SK-N-SH (cell line): ENCODE measurements around the gene ZEB1. TPM values are rescaled to one million over a fixed set of nuclear protein-coding genes. Genes with fewer than 3 reads are reported as not detected.

Experiments
- CTCF ChIA-PET: fragments of 300-600, 350-600 bp; formaldehyde crosslinking; extraction: SDS; loops from one replicate; lab custom pipeline; 2021; lab: Yijun Ruan, JAX
- POLR2A ChIA-PET: fragments of 350-600 bp; sonication (Branson Sonifier 250); formaldehyde crosslinking; extraction: SDS; loops from one replicate; lab custom pipeline; 2020; ENCODE audit warnings: antibody characterized with exemption, inconsistent platforms; lab: Yijun Ruan, JAX
- DNase-seq: peaks from one replicate; pipeline ENCODE4 v3.0.0; 2012
- H2AFZ ChIP-seq: fragments of 200-600 bp; sonication (generic); 2 replicates; pipeline ENCODE4 v1.8.1; 2016; ENCODE audit warnings: antibody characterized with exemption, mild to moderate bottlenecking, low read depth
- H3F3A ChIP-seq: fragments of 200-600 bp; sonication (generic); replicated peaks from 2 replicates; pipeline ENCODE3; 2016; ENCODE audit warnings: antibody characterized with exemption, mild to moderate bottlenecking; ENCODE audit not compliant: insufficient read depth
- H3K27ac ChIP-seq, 2 experiments: fragments of 200-500 bp in 1 of 2; fragments of 200-600 bp in 1 of 2; sonication (Bioruptor generic) in 1 of 2; sonication (generic), shearing (Covaris generic) in 1 of 2; 2 replicates each; pipeline versions ENCODE4 v1.5.1 to v1.6.1; 2014 to 2016; ENCODE audit warnings: low read depth in 2 of 2, inconsistent platforms in 1 of 2, low read length in 1 of 2, mild to moderate bottlenecking in 1 of 2, mixed read lengths in 1 of 2
- H3K27me3 ChIP-seq: fragments of 200-600 bp; sonication (generic), shearing (Covaris generic); 2 replicates; pipeline ENCODE4 v1.6.1; 2016; ENCODE audit warnings: mixed run types; ENCODE audit not compliant: insufficient read depth
- H3K36me3 ChIP-seq, 2 experiments: fragments of 200-500 bp in 1 of 2; fragments of 200-600 bp in 1 of 2; sonication (Bioruptor generic) in 1 of 2; sonication (generic) in 1 of 2; replicated peaks in 1 of 2; 2 replicates each; pipeline versions ENCODE3 to v1.5.1; 2014 to 2016; ENCODE audit warnings: low read length in 1 of 2, mild to moderate bottlenecking in 1 of 2; ENCODE audit not compliant: insufficient read depth in 2 of 2, control insufficient read depth in 1 of 2
- H3K4me1 ChIP-seq, 2 experiments: fragments of 200-500 bp in 1 of 2; fragments of 200-600 bp in 1 of 2; sonication (Bioruptor generic) in 1 of 2; sonication (generic), shearing (Covaris generic) in 1 of 2; 2 replicates each; pipeline versions ENCODE4 v1.5.1 to v1.6.1; 2014 to 2016; ENCODE audit warnings: low read depth in 1 of 2, low read length in 1 of 2, mixed run types in 1 of 2; ENCODE audit not compliant: insufficient read depth in 2 of 2, control insufficient read depth in 1 of 2
- H3K4me2 ChIP-seq: fragments of 200-600 bp; sonication (generic), shearing (Covaris generic); 2 replicates; pipeline ENCODE4 v1.6.1; 2017; ENCODE audit warnings: mixed run types
- H3K4me3 ChIP-seq, 2 experiments: fragments of 200-500 bp in 1 of 2; fragments of 200-600 bp in 1 of 2; sonication (Bioruptor generic) in 1 of 2; sonication (generic), shearing (Covaris generic) in 1 of 2; 2 replicates each; pipeline versions ENCODE4 v1.5.1 to v1.8.1; 2014 to 2016; ENCODE audit warnings: low read depth in 2 of 2, inconsistent platforms in 1 of 2, low read length in 1 of 2, mild to moderate bottlenecking in 1 of 2, mixed read lengths in 1 of 2, moderate library complexity in 1 of 2
- H3K79me2 ChIP-seq: fragments of 200-600 bp; sonication (generic); 2 replicates; pipeline ENCODE4 v1.8.1; 2017; ENCODE audit warnings: mild to moderate bottlenecking; ENCODE audit not compliant: insufficient read depth
- H3K9ac ChIP-seq: fragments of 200-600 bp; sonication (generic); 2 replicates; pipeline ENCODE4 v1.6.1; 2017; ENCODE audit warnings: mixed run types
- H3K9me2 ChIP-seq: fragments of 200-600 bp; sonication (generic); 2 replicates; pipeline ENCODE4 v1.6.1; 2017; ENCODE audit warnings: mixed run types
- H3K9me3 ChIP-seq: fragments of 200-600 bp; sonication (generic); 2 replicates; pipeline ENCODE4 v1.6.1; 2017; ENCODE audit warnings: mixed run types, mild to moderate bottlenecking, moderate library complexity
- H4K20me1 ChIP-seq: fragments of 200-600 bp; sonication (generic); 2 replicates; pipeline ENCODE4 v1.6.1; 2017; ENCODE audit warnings: mild to moderate bottlenecking, mixed run types; ENCODE audit not compliant: insufficient read depth
- CHD2 ChIP-seq: fragments of 150-350 bp; IDR thresholded peaks from 2 replicates; pipeline ENCODE4 v1.6.1; 2018; ENCODE audit warnings: low read length; ENCODE audit not compliant: partially characterized antibody
- EZH2phosphoT487 ChIP-seq: fragments of 200-600 bp; sonication (generic); IDR thresholded peaks from 2 replicates; pipeline ENCODE4 v1.6.1; 2017; ENCODE audit warnings: low read depth, mixed run types, mild to moderate bottlenecking, antibody characterized with exemption, moderate library complexity, borderline replicate concordance
- FOSL2 ChIP-seq: IDR thresholded peaks from 2 replicates; pipeline ENCODE4 v1.4.0; 2012; ENCODE audit warnings: low read depth, mild to moderate bottlenecking, moderate library complexity, borderline replicate concordance
- FOXM1 ChIP-seq: IDR thresholded peaks from 2 replicates; pipeline ENCODE4 v1.4.0; 2012; ENCODE audit warnings: low read depth, mild to moderate bottlenecking
- JUND ChIP-seq: IDR thresholded peaks from 2 replicates; pipeline ENCODE4 v1.4.0; 2012
- RAD21 ChIP-seq: IDR thresholded peaks from 2 replicates; pipeline ENCODE4 v1.6.1; 2012; ENCODE audit warnings: mild to moderate bottlenecking, low read length
- RXRA ChIP-seq: IDR thresholded peaks from 2 replicates; pipeline ENCODE4 v1.4.0; 2012; ENCODE audit warnings: low read depth, mild to moderate bottlenecking, borderline replicate concordance
- SIN3A ChIP-seq: IDR thresholded peaks from 2 replicates; pipeline ENCODE4 v1.6.1; 2012; ENCODE audit warnings: low read depth, mild to moderate bottlenecking, low read length, moderate library complexity, borderline replicate concordance
- SMC3 ChIP-seq: IDR thresholded peaks from 2 replicates; pipeline ENCODE4 v1.6.1; 2012; ENCODE audit warnings: low read depth, low read length, improper control_type of control experiment
- TAF1 ChIP-seq: IDR thresholded peaks from 2 replicates; pipeline ENCODE4 v1.6.1; 2012; ENCODE audit warnings: low read depth, mild to moderate bottlenecking, low read length, moderate library complexity, borderline replicate concordance
- TCF12 ChIP-seq: IDR thresholded peaks from 2 replicates; pipeline ENCODE4 v1.4.0; 2012
- WGBS: methylation state at CpG from one replicate; pipeline ENCODE4 v1.1.6; 2017; ENCODE audit warnings: low lambda C conversion rate; 5-methylcytosine and 5-hydroxymethylcytosine counted together
- polyA plus RNA-seq, 3 experiments: library from polyadenylated mRNA; depleted of rRNA; stranded (reverse); fragments of >200 nt; gene quantifications; 2 replicates each; pipeline ENCODE4 v1.2.3, GENCODE V29; 2012
- TF ChIP-seq, protein P1 (sequence below): IDR thresholded peaks from 2 replicates; pipeline ENCODE4 v1.4.0; 2012; ENCODE audit warnings: low read depth
- TF ChIP-seq, protein P2 (sequence below): fragments of 200-600 bp; sonication (generic); IDR thresholded peaks from 2 replicates; pipeline ENCODE4 v1.6.1; 2017; ENCODE audit warnings: antibody characterized with exemption, mild to moderate bottlenecking, moderate library complexity
- TF ChIP-seq, protein P3 (sequence below): IDR thresholded peaks from 2 replicates; pipeline ENCODE4; 2012

ZEB1 gene
- polyA plus RNA-seq, 1 of the 3 experiments (the other 2 are of a cell fraction): 5.4 TPM

DNA sequence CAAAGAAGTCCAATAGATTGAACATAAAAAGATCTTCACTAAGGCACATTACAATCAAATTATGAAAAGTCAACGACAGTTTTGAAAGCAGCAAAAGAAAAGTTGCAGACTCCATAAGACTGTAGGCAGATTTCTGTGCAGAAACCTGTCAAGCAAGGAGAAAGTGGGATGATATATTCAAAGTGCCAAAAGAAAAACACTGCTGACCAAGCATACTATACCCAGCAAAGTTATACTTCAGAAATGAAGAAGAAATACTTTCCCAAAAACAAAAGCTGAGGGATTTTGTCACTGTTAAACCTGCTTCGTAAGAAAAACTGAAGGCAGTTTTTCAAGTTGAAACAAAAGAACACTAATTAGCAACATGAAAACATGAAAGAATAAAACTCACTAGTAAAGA is 145.5 kb downstream of the ZEB1 start (continued):
- TF ChIP-seq, protein P1, sequence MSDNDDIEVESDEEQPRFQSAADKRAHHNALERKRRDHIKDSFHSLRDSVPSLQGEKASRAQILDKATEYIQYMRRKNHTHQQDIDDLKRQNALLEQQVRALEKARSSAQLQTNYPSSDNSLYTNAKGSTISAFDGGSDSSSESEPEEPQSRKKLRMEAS: no peak
- TF ChIP-seq FOSL2: no peak
- TF ChIP-seq, protein P2, sequence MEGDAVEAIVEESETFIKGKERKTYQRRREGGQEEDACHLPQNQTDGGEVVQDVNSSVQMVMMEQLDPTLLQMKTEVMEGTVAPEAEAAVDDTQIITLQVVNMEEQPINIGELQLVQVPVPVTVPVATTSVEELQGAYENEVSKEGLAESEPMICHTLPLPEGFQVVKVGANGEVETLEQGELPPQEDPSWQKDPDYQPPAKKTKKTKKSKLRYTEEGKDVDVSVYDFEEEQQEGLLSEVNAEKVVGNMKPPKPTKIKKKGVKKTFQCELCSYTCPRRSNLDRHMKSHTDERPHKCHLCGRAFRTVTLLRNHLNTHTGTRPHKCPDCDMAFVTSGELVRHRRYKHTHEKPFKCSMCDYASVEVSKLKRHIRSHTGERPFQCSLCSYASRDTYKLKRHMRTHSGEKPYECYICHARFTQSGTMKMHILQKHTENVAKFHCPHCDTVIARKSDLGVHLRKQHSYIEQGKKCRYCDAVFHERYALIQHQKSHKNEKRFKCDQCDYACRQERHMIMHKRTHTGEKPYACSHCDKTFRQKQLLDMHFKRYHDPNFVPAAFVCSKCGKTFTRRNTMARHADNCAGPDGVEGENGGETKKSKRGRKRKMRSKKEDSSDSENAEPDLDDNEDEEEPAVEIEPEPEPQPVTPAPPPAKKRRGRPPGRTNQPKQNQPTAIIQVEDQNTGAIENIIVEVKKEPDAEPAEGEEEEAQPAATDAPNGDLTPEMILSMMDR: no peak
- TF ChIP-seq, protein P3, sequence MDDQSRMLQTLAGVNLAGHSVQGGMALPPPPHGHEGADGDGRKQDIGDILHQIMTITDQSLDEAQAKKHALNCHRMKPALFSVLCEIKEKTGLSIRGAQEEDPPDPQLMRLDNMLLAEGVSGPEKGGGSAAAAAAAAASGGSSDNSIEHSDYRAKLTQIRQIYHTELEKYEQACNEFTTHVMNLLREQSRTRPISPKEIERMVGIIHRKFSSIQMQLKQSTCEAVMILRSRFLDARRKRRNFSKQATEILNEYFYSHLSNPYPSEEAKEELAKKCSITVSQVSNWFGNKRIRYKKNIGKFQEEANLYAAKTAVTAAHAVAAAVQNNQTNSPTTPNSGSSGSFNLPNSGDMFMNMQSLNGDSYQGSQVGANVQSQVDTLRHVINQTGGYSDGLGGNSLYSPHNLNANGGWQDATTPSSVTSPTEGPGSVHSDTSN: no peak
- TF ChIP-seq TAF1: no peak
- no peak for TF ChIP-seq EZH2phosphoT487
- no peak for TF ChIP-seq JUND
- TF ChIP-seq SIN3A: no peak
- no peak for TF ChIP-seq CHD2

DNA sequence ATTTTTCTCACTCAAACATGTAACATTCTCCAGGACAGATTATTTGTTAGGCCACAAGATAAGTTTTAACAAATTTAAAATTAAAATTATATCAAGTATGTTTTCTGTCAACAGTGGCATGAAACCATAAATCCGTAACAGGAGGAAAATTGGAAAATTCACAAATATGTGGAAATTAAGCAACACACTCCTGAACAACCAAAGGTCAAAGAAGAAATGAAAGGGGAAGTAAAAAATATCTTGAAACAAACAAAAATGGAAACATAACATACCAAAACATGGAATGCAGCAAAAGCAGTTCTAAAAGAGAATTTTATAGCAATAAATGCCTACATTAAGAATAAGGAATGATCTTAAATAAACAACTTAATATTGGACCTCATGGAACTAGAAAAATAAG is 147.3 kb downstream of the ZEB1 start:
- Histone ChIP-seq H2AFZ (no peak overlapping the region), H3K9ac (no peak overlapping the region), H3K9me2 (no peaks in the 10 kb centered on the region), H3K9me3 (peaks cover 22% of the 10 kb centered on the region), H3K79me2 (no peaks in the 10 kb centered on the region), H3K27ac (no peak overlapping the region), H3K27me3 (no peaks in the 10 kb centered on the region), H3K36me3 (peaks cover 38 to 58% of the 10 kb centered on the region in 2 experiments), H3K4me3 (no peak overlapping the region), H3K4me2 (no peak overlapping the region), H4K20me1 (no peaks in the 10 kb centered on the region), H3K4me1 (no peaks in the 10 kb centered on the region), H3F3A (no peaks in the 10 kb centered on the region)
- POLR2A ChIA-PET: no interaction called here
- no peak for DNase-seq
- no peak for TF ChIP-seq FOXM1
- TF ChIP-seq EZH2phosphoT487: no peak
- WGBS: 100% methylated on average over 1 of the region's 1 CpG
- CTCF ChIA-PET: no interaction called here

DNA sequence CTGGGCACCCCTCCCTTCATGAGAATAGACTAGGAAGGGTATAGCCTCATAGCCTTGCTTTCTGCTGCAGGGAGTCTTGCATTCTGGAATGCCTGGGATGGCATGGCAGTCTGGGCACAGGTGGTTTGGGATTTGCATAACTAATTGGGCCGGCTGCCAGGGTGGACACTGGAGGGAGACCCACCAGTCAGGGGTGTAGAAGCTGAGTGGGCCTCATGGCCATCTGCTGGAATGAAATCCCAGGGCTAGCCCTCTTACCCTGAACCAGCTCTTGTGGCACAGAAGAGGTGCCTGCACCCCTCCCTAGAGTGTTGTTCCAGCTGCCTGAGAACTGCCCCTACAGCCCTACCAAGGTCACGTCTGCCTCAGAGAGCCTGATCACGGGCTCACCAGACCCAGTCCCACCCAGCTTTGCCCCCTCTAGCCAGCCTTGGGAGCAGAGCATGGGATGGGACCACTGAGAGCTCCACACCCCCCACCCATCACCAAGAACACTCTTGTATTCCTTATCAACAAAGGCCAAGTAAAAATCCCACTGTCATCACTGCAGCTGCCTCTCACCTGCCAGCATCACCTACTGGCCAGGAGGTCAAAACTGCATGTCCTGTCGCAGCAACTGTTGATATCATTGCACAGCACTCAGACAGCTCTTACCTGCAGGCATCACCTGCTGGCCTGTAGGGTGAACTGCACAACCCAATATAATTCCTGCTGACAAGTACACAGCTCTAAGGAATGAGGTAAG is 148.9 kb downstream of the ZEB1 start:
- no peaks in the 10 kb centered on the region for H3K27me3 ChIP-seq
- no peaks in the 10 kb centered on the region for H3K4me1 ChIP-seq
- TF ChIP-seq SMC3 (0 out of 2 replicates have a peak, but pooled peaks have one; percentile 11), RXRA (no peak), TCF12 (no peak), RAD21 (peak; percentile 41)
- TF ChIP-seq, protein P2: peak; percentile 36; the same call in 1 of the 2 replicates
- no peak overlapping the region for H3K9ac ChIP-seq
- H3K9me3 ChIP-seq: peaks cover 22% of the 10 kb centered on the region
- H4K20me1 ChIP-seq: no peaks in the 10 kb centered on the region
- no peak overlapping the region for H3K4me2 ChIP-seq
- peaks cover 25 to 44% of the 10 kb centered on the region in 2 experiments for H3K36me3 ChIP-seq
- no peaks in the 10 kb centered on the region for H3F3A ChIP-seq
- H3K4me3 ChIP-seq: no peak overlapping the region; a peak in 1 of 4 replicates
- no peak overlapping the region for H2AFZ ChIP-seq
- H3K27ac ChIP-seq: no peak overlapping the region
- POLR2A ChIA-PET: no interaction called here
- no peak for DNase-seq
- CTCF ChIA-PET: no interaction called here
- H3K9me2 ChIP-seq: no peaks in the 10 kb centered on the region
- no peaks in the 10 kb centered on the region for H3K79me2 ChIP-seq
- WGBS: 80% methylated on average over 4 of the region's 4 CpGs
